HG03108 (cell line): ENCODE results near the gene MDH1B.
"Not testable (repeated sequence)": the region's sequence is repeated elsewhere in the genome, so short reads cannot be mapped to it uniquely, and the experiment has no call there.

Experiments used
- ATAC-seq: cut with Tn5 transposase; IDR thresholded peaks from one replicate; pipeline ENCODE4 v1.9.1; 2021; ENCODE audit warnings: moderate library complexity; ENCODE audit not compliant: unreplicated experiment

The MDH1B gene

DNA sequence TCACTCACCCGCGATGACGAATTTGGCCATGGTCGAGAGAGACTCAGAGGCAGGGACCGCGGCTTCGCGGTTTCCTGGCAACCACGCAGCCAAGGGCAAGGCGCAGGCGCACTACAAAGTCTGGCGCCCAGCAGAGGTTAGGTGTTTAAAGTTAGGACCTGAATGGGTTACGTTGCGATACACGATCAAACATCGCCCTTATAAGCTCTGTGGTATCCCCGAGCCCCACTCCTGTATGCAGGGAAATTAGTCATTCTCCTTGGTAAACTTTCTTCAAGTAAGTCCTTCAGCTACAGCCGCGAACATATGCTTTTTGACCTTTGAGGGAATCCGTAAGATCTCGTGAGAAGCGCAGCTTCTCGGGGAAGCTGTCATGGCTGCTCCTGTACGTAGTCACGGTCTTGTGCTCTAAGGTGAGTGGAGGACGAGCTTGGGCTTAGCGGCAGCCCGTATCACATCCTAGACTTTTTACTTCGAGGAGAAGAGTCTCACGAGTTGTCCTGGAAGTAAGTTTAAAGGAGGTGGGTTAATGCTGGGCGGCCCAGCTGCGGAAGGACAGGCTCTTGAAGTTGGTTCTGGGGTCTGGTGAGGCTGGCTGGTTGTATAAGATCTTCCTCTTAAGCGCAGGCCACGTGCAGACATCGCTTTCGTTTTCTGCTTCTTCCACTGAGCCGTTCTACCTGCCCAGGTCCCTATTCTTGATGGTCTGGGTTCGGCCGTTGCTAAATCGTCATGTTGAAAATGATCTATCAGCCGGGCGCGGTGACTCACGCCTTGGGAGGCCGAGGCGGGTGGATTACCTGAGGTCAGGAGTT lies at the start of gene MDH1B, which contains the start of gene FASTKD2:
MDH1B (minus strand) TSS at position 87 of the 815 bp plus-strand sequence; CDS start at position 30, 57 bp downstream.
FASTKD2 (plus strand) TSS at position 365 of the 815 bp plus-strand sequence. CDS start 1,088 bp downstream, outside the sequence.
- peak; percentile 94 for ATAC-seq

DNA sequence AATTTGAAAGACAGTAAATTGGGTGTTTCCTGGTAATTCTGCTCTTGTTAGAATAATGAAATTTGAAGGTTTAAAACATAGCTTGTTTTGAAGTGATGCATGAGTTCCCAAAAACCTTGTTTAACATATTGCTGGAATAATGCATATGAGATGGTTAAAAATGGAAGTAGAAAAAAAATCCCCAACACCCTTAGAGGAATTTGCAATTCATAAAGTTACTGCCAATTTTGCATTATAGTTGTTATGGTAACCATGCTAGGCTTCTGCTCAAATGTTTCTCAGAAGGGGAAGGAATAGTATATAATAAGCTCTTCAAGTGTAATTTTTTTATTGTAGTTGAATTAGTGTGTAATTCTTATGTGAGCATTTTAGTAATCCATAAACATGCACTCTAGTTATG lies 49.4 kb upstream of the MDH1B start:
- no peak for ATAC-seq

DNA sequence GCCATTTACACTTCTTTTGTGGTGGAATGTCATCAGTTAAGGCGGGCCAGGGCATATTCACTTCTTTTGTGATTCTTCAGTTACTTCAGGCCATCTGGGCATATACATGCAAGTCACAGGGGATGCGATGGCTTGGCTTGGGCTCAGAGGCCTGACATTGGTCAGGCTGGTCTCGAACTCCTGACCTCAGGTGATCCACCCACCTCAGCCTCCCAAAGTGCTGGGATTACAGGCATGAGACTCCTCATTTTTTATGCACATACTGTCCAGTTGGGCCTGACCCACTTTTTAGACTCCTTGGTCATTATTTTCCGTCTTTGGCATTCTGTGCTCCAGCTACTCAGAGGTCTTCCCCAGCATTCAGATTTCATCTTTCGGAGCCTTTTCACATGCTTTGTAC lies 47.3 kb upstream of the MDH1B start:
- ATAC-seq: not testable (repeated sequence)

DNA sequence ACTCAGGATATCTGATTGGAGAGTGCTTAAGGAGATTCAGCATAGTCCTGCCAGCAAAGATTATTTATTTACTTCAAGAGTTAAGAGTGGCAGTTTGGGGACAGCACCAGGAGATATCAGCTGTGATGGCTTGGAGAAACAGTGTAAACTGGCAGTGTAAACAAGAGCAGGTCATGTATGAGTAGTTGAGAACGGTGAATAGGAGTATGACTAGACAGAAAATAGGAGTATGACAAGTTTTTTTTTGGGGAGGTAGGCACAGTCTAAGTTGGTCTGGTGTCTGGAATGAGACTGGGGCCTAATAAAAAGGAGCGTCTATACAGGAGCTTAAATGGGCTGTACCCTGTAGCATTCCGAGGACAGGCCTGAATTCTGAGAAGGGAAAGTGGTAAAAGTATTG lies 42.5 kb upstream of the MDH1B start:
- not testable (repeated sequence) for ATAC-seq

DNA sequence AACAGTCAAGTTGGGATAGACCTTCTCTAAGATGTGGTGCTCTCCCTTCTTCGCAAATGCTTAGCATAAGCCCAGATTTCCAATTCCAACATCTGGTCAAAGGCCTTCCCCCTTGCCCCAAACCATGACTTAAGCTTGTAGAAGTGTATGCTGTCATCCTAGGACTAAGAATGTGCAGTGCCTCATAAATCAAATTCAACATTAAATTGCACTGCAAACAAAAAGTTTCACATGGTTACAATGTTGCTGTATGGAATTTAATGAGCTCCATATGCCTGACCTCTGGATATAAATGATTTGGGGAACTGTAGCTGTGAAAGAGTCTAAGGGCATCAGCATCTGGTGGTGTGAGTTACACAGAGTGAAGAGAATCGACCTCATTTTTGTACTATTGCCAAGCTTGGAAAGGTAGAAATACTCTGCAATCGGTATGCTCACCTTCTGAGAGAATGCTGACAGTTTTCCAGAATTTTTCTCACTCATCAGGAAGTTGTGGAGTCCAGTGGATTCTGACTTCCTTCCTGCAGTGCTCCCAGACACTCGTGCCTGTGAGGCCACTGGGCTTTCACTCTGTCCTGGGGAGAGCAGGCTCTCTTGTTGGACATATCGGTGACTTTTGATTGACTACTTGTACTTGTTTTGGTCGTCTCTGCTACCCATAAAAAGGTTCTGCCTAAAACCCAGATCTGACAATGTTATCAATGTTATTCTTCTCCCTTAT lies 40.9 kb upstream of the MDH1B start:
- ATAC-seq: no peak

DNA sequence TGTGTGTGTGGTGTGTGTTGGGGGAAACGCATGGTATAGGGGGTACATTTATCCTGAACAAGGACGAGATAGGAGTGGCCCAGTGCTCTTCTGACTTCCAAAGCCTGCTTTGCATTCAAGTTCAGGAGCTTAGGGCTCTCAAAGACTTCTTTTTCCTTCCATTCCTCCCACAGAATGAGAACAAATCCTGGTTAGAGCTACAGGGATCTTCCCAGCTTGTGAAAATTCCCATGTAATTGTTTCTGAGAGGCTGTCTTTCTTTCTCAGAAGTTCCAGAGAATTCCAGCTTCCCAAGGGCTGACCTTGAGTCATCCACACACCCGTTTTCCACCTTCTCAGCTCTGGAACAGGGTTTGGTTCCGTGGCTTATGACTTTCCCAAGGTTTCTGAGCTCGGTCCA lies 39.2 kb upstream of the MDH1B start:
- ATAC-seq: no peak

DNA sequence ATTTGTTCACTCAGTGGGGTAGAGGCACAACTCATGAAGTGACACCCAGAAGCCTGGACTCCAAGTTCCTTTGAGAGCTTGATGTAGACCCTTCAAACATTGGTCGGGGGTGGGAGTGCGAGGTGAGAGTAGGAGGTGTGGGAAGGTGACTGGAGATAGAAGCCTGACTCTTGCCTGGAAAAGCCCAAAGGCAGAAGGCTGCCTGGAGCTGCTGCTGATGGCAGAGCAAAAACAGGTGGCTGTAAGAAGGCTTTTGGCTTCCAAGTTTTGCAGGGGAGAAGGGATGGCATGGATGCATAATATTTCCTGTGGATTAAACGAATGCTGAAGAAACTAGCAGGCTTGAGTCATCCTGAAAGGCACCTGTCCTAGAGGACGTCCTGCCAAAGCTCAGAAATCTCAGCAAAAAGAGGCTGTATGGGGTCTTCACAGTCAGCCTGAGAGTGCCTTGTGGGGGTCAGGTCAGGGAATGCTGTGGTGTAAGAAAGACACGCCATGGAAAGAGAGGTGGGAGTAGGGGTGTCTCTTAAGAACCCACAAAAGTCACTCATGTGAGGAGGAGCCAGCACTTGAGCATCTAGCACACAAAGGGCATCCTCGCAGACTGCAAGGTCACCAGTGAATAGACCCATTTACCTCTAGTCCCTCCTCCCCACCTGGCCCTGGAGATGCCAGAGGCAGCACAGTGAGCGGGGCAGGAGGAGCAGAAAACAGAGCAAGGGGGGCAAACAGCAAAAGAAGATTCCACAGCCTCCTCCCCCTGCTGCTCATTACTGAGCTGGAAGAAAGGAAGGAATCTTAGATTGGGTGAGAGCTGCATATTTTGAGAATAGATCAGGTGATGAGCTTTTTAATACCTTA lies 37.8 kb upstream of the MDH1B start:
- ATAC-seq: no peak

DNA sequence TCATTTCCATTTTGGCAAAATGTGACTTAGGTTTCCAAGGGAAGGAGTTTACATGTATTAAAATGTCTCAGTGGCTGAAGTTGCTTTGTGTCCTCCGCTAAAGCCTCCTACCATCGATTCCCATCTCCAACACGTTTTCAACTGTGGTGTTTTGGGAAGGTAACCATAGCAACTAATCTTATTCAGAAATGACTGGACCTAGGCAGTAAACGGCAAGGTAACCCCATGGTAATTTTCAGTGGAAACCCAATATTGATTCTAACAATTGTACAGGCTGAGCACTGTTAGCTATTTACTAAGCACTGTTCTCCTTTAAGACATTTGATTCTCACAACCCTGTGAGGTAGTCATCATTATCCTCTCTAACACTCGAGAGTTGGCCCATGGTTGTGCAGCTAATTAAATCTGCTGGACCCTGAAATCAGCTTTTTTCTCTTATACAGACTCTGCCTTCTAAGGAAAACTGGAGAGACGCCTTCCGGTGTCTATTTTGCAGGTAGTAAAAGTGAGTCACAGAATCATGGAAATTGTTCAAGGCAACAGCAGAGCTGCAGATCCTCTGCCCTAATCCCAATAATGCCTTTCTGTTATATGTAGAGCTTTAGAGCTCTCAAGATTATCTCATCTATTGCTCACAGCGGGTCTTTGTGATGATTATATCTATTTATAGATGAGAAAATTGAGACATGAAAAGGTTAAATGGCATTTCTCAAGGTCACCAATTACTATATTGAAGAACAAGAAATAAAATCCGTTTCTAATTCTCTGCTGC lies 36.5 kb upstream of the MDH1B start:
- no peak for ATAC-seq

DNA sequence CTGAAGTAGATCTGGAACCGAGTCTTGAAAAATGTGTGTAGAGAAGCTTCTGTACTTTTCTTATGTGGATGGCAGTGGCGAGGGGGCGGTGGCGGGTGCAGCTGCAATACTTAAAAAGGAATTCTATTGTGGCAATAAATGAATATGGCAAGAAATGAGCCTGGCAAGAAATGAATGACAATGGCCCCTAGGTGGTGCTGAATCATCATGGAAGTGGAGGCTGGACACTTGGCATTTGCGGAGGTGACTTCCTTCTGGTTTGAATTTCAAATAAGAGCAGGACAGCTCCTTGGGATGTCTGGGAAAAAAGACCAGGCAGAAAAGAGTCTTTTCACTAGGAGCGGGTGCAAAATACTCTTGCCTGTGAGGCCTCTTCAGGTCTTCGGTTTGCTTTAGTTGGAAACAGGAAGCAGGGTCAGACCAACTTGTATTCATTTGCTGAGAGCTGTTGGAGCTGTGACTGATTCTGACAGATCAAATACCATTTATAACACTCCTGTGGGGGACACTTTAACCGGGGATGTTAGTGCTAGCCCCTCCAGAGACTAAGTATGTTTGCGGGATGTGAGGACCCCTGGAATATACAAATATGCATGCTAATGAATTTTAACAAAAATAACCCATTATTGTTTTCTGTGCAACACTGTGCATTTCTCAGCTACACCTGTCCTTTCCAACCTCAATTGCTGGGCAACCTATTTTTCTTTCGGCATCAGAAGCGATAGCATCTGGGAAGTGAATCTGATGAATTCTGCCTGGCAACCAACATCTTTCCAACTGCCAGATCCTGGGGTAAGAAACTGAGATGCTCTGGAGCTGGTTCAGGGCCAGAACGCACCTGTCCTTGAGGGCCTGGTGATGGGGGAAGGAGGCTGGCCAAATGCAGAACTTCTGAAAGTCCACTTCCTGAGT lies 35.6 kb upstream of the MDH1B start:
- ATAC-seq: no peak

DNA sequence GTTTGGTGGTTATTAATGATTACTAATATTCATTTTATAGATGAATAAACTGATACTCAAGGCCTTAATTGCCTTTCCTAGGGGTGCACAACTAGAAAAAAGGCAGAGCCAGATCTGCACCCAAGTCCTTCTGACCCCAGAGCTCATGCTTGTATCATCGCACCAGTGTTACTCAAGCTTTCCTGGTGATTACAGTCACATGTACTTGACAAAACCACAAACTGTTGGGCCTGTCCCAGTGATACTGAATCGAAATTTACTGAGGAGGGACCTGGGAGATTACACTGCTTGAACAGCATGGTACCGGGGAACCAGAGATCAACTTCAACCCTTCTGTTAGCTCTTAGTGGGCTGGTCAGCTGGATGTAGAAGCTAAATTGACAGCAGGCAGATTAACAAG lies 34.0 kb upstream of the MDH1B start:
- ATAC-seq: no peak

DNA sequence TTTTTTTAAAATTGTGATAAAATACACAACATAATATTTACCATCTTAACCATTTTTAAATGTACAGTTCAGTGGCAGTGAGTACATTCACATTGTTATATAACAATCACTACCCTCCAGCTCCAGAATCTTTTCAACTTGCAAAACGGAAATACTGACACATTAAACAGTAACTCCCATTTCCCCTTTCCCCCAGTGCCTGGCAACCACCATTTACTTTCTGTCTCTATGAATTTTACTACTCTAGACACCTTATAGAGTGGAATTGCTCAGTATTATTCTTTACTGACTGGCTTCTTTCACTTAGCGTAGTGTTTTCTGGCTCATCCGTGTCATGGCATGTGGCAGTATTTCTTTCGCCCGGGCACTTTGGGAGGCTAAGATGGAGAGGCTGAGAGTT lies 32.9 kb upstream of the MDH1B start:
- ATAC-seq: peak; percentile 71

DNA sequence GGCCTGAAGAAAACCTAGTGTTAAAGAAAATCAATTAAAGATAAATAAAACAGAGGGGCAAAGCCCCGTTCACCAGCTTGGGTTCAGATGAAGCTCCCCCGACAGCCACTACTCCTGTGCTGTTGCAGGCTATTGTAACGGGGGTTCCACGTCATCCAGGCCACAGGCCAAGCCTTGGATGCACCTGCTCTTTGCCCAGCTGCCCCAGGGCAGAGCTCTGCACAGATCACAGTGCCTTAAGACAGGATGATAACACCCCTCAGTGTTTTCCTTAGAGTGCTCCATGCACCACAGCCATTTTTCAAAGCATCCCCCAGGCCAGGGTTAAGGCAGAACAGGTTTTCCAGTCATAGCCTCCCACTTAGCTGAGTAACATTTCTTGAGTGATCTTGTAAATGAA lies 32.2 kb upstream of the MDH1B start:
- no peak for ATAC-seq

DNA sequence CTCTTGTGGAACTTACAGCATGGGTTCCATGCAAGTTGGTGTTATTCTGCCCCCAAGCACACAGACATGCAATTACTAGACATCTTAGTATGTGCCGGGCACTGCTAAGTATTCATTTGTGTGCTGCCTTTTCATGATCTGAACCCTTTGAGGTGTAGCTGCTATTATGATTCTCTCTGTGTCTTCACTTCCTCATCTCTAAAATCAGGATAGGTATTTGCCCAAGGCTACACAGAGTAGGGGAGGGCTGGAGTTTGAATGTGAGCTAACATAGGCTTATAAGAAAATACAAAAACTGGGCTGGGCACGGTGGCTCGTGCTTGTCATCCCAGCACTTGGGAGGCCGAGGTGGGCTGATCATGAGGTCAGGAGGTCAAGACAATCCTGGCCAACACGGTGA lies 27.5 kb upstream of the MDH1B start:
- no peak for ATAC-seq

DNA sequence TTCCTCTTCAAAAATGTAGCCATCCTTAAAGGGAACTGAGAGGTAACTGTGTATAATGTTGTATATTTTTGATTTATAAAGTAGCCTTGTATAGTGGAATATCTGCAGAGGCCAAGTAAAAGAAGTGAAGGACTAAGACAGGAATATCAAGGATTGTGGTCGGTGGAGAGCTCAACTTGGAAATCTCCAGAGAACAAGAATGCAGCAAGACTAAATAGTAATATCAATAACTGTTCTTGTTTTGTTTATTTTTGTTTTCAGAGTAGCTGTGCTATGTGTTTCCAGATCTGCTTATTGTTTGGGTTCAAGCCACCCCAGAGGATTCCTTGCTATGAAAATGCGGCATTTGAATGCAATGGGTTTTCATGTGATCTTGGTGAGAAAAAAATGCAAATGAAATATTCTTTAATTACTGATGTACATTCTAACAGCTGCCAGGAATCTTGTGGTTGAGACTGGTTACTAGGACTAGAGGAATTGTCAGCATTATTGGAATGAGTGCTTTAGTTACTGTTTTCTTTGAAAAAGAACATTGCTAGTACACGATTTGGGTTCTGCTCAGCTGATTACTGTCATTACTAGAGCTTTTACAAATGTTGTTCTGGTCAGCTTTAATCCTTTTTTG lies 25.3 kb upstream of the MDH1B start:
- ATAC-seq: no peak

DNA sequence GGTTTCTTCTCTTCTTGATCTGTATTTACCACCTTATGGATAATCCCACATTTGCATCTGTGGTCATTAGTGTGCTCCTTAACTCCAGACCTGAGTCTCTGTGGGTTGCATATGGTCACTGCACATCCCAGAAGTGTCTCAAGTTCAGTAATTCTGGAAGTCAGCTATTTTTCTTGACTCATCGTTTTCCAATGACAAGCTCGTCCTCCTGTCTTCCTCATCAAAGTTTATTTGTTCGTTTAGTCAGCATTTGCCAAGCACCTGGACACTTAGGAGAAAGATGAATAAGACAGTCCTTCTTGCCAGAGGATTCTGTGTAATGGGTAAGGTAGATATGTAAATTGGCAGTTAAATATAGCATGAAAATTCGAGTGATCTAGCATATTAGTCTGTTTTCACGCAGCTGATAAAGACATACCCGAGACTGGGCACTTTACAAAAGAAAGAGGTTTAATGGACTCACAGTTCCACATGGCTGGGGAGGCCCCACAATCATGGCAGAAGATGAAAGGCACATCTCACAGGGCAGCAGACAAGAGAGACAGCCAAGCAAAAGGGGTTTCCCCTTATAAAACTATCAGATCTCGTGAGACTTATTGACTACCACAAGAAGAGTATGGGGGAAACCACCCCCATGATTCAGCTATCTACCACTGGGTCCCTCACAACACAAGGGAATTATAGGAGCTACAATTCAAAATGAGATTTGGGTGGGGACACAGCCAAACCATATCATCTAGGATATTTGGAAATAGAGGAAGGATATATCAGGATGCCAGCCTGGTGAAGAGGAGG lies 19.6 kb upstream of the MDH1B start:
- no peak for ATAC-seq

DNA sequence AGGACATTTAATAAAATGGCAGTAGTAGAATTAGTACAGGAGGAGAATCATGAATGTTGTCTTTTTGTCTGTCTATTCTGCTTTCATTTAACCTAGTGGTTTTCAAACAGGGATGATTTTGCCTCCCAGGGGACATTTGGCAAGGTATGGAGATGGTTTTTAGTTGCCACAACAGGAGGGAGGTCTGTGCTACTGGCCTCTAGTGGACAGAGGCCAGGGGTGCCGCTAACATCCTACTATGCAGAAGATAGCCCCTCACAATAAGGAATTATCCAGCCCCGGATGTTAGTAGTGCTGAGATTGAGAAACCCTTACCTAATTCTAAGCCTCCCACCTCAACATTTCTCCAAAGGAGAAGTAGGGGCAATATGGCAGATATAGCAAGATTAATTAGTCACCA lies 18.6 kb upstream of the MDH1B start:
- ATAC-seq: no peak

DNA sequence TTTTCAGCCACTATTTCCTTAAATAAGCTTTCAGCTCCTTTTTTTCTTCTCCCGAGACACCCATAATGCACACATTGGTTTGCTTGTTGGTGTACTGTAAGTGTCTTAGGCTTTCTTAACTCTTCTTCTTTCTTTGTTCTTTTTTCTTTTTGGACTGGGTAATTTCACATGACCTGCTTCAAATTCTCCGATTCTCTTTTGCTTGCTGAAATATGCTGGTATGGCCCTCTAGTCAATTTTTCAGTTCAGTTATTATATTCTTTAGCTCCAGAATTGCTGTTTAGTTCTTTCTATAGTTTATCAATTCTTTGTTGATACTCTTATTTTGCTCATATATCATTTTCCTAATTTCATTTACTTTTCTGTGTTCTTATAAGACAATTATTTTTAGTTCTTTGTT lies 15.5 kb upstream of the MDH1B start:
- ATAC-seq: no peak

DNA sequence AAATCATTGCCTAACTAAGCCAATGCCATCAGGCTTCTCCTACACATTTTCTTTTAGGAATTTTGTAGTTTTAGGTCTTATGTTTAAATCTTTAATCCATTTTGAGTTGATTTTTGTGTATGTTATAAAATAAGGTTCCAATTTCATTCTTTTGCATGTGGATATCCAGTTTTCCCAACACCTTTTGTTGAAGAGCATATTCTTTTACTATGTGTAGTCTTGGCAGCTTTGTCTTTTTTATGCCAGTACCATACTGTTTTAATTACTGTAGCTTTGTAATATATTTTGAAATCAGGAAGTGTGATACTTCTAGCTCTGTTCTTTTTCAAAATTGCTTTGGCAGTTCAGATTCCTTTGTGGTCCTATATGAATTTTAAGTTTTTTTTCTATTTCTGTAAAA lies 11.3 kb upstream of the MDH1B start:
- no peak for ATAC-seq
